ENCODE measurements around the gene HES1. TPM values are rescaled to one million over a fixed set of nuclear protein-coding genes. Genes with fewer than 3 reads are reported as not detected.

The HES1 gene
- total and polyA plus RNA-seq, 2 experiments from 2014 or later: 42.7 to 60.8 TPM

GRCh38 chr3:194112120-194113106 lies 23.5 kb upstream of the HES1 start (continued):
- no peak for TF ChIP-seq ZNF462 (CRISPR knock-in tag; IDR thresholded peaks at IDR 0.05)

GRCh38 chr3:194114123-194114522 lies 21.8 kb upstream of the HES1 start:
- Histone ChIP-seq H3K27ac (ENCODE audit: low read depth) (no peak overlapping the region), H3K79me2 (replicated peaks; ENCODE audit: insufficient read depth) (no peaks in the 10 kb centered on the region), H2AFZ (no peak overlapping the region), H4K20me1 (replicated peaks; ENCODE audit: insufficient read depth) (no peaks in the 10 kb centered on the region), H3K36me3 (ENCODE audit: insufficient read depth) (no peaks in the 10 kb centered on the region), H3K4me2 (no peak overlapping the region), H3K9me2 (ENCODE audit: insufficient read depth) (no peaks in the 10 kb centered on the region), H3K4me1 (ENCODE audit: insufficient read depth) (peaks cover 10% of the 10 kb centered on the region), H3K27me3 (ENCODE audit: insufficient read depth) (no peaks in the 10 kb centered on the region), H3F3A (replicated peaks; ENCODE audit: low read depth) (no peaks in the 10 kb centered on the region), H3K4me3 (no peak overlapping the region)
- H3K36me3 Mint-ChIP-seq (ENCODE audit: low read depth): no peaks in the 10 kb centered on the region
- peaks cover 3% of the 10 kb centered on the region for H3K27me3 Mint-ChIP-seq (ENCODE audit: insufficient read depth, low read depth, poor library complexity)
- ATAC-seq (no peak), DNase-seq (ENCODE audit: low spot score) (no peak)
- no peak overlapping the region for H3K27ac Mint-ChIP-seq
- H3K9me3 Mint-ChIP-seq: no peaks in the 10 kb centered on the region
- H3K4me3 Mint-ChIP-seq: no peak overlapping the region
- H3K4me1 Mint-ChIP-seq: peaks cover 16% of the 10 kb centered on the region
- TF ChIP-seq STAT1 (IDR thresholded peaks at IDR 0.05; ENCODE audit: unreplicated experiment): no peak
- no peak for TF ChIP-seq CTCF (conservative IDR thresholded peaks at IDR 0.05; ENCODE audit: low read depth in 2 of 2)
- TF ChIP-seq EZH2phosphoT487 (IDR thresholded peaks at IDR 0.05; ENCODE audit: unreplicated experiment): no peak
- TF ChIP-seq ETS1 (IDR thresholded peaks at IDR 0.05): no peak
- TF ChIP-seq POLR2AphosphoS5 (IDR thresholded peaks at IDR 0.05; ENCODE audit: low read depth): no peak
- TF ChIP-seq REST (IDR thresholded peaks at IDR 0.05; ENCODE audit: unreplicated experiment): no peak
- no peak for TF ChIP-seq NANOG (IDR thresholded peaks at IDR 0.05; ENCODE audit: borderline replicate concordance)
- TF ChIP-seq CREB1 (CRISPR knock-in tag; IDR thresholded peaks at IDR 0.05; ENCODE audit: low read depth): no peak
- TF ChIP-seq EZH2 (IDR thresholded peaks at IDR 0.05; ENCODE audit: low read depth, unreplicated experiment): no peak
- TF ChIP-seq JUNB (IDR thresholded peaks at IDR 0.05; ENCODE audit: unreplicated experiment): no peak
- no peak for TF ChIP-seq ZNF331 (CRISPR knock-in tag; IDR thresholded peaks at IDR 0.05; ENCODE audit: low read depth)
